DMS79 treated with DMSO at 0.1 percent for 48 hours (cell line): ENCODE results near the gene OAS3.
A peak's percentile ranks its signal among the peaks of the same experiment; 100 is the strongest.
"Not testable (repeated sequence)": the region's sequence is repeated elsewhere in the genome, so short reads cannot be mapped to it uniquely, and the experiment has no call there.

Experiments
- DNase-seq: peaks from one replicate; lab custom pipeline; 2025; lab: John Stamatoyannopoulos, UW

OAS3 gene, protein sequence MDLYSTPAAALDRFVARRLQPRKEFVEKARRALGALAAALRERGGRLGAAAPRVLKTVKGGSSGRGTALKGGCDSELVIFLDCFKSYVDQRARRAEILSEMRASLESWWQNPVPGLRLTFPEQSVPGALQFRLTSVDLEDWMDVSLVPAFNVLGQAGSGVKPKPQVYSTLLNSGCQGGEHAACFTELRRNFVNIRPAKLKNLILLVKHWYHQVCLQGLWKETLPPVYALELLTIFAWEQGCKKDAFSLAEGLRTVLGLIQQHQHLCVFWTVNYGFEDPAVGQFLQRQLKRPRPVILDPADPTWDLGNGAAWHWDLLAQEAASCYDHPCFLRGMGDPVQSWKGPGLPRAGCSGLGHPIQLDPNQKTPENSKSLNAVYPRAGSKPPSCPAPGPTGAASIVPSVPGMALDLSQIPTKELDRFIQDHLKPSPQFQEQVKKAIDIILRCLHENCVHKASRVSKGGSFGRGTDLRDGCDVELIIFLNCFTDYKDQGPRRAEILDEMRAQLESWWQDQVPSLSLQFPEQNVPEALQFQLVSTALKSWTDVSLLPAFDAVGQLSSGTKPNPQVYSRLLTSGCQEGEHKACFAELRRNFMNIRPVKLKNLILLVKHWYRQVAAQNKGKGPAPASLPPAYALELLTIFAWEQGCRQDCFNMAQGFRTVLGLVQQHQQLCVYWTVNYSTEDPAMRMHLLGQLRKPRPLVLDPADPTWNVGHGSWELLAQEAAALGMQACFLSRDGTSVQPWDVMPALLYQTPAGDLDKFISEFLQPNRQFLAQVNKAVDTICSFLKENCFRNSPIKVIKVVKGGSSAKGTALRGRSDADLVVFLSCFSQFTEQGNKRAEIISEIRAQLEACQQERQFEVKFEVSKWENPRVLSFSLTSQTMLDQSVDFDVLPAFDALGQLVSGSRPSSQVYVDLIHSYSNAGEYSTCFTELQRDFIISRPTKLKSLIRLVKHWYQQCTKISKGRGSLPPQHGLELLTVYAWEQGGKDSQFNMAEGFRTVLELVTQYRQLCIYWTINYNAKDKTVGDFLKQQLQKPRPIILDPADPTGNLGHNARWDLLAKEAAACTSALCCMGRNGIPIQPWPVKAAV

DNA sequence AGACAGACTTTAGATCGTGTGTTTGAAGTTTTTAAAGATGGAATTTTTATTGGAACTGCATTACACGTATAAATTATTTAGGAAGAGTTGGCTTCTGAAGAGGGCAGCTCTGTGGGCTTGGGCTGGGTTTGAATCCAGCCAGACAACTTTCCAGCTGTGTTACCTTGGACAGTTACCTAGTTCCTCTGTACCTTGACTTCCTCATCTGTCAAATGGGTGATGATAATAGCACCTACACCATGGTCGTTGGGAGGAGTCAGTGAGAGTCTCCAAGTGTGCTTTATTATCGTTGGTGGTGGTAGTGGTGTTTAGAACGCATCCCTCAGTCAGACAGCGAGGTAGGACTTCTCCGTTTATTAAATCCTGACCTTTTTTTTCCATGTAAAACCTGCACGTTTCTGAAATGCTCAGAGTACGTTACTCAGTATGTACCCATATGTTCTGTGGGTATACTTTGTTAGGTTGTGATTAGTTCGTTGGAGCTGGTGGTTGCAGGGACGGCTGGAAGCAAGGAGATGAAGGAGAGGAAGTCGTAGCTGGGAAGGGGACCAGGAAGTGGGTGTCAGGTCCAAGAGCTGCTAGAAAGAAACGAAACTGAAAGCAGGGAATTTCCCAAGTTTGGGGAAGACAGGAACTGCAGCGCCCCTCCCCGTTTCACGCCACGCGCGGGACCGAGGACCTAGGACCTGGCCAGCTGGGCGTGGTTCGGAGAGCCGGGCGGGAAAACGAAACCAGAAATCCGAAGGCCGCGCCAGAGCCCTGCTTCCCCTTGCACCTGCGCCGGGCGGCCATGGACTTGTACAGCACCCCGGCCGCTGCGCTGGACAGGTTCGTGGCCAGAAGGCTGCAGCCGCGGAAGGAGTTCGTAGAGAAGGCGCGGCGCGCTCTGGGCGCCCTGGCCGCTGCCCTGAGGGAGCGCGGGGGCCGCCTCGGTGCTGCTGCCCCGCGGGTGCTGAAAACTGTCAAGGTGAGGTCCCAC lies at the start of gene OAS3:
Gene OAS3 (plus strand): TSS at position 734 of the 979 bp plus-strand sequence. CDS start 57 bp downstream, at position 791.
- peak; percentile 46 for DNase-seq

DNA sequence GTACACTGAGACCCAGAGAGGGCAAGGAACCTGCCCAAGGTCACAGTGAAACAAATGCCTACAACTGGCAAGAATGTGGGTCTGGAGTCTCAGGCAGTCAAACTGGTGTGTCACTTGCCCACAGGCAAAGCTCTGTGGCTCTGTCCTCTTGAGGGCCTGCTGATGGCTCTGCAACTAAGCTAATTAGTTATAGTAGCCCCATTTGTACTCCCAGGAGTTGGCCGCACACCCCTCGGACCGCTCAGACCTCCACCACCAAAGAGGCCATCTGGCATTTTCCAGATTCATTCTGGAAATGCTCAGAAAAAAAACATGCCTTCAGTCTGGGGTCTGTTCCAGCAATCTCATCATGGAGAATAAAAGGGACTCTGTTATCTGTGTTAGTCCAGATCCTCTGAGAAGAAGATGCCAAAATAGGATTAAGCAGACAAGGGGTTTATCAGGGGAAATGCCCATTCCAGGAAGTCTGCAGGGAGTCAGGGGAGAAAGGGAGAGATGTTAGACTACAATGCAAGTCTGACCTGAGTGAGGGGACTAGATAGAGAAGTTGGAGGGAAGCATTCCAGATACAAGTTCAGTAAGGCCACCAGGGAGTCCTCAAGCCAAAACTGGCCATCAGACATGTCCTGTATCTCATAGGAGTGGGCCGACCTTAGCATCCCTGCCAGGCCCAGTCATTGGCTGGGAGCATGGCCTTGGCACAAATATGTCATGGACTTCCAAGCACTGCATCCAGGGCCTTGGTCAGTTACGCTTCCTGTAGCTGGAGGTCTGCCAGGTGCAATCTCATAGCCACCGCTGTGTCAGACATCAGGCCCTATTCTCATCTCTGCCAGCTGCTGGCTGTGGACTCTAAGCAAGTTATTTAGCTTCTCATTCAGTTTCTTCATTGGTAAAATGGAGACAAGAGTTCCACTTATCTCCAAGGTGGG lies 46.9 kb upstream of the OAS3 start:
- no peak for DNase-seq

DNA sequence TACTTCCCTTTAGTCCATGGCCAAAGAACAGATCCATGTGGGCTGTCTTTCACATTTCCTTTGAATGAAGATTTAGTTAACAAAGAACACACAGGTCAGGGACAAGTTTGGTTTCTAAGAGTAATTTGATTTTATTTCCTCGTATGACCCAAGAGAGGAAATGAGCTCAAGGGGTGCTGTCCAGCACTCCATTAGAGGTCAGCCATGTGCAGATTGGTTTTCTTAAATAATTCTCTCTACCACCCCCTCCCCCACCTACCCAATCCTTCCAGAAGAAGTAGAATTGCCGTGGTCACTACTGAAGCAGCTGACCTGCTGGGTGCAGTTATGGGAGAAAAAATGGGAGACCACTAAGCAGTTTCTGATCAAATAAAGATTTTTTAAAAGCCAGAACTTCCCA lies 45.4 kb upstream of the OAS3 start:
- no peak for DNase-seq

DNA sequence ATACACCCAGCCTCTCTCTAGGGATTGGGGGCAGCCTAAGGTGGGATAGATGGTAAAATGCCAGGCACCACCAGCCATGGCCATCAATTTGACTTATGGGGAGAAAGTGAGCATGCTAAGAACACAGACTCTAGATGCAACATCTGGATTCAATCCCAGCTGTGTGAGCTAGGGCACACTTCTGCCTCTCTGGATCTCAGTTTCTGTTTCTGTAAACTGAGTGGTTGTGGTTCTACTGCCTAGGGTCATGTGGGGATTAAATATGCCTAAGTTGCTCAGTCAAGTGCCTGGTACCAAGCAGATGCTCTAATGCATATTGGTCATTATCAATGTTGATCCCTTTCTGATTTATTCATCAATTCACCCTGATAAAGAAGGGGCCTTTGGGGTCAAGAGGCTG lies 44.1 kb upstream of the OAS3 start:
- DNase-seq, result no peak

DNA sequence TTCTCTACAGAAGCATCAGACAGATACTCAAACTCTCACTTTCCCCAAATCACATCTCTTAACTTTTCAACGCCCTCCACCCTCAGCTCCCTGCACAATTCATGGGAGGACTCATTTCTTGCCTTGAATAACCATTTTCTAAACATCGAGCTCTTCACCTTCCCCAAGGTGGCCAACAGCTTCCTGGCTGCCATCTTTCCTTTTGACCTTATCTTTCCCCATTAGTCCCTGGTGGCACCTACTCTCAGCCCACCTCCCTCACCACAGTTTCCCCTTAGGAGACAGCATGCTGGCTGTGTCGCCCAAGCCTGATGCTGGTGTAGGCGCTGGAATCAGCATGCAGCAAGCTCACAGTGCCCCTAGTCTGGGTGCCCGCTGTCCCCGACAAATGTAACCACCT lies 39.9 kb upstream of the OAS3 start:
- DNase-seq, result no peak

DNA sequence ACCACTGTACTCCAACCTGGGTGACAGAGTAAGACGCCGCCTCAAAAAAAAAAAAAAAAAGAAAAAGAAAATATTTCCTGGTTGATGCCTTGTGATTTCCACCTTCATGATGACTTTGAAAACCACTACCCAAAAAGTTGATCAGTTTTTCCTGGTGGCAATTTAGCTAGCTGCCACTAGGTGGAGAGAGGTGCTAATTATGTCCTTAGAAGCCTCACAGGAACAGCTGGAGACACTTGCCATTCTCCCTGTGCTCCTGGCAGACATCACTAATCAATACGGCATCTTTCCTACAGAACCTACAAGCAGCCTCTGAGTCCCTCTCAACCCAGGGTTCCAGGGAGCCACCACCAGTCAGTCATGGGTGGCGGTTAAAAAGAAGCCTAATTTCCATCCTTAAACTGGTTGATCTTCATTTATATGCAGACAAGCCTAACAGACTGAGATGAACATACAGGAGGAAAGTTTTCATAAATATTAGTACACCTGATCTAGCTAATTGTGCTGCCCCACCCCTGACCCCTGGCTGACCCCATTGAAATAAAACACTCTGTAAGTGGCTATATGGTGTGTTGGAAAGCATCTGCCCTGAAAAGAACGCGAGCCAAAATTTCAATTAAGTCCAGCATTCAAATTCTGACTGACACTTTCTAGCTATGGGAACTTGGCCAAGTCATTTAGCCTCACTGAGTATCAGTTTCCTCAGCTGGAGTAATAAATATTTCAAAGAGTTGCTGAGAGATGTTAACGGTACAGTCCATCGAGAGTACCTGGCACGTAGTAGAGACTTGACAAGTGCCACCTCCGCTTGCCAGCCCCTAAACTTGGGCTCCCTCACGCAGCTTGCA lies 37.8 kb upstream of the OAS3 start:
- peak; percentile 11 for DNase-seq

DNA sequence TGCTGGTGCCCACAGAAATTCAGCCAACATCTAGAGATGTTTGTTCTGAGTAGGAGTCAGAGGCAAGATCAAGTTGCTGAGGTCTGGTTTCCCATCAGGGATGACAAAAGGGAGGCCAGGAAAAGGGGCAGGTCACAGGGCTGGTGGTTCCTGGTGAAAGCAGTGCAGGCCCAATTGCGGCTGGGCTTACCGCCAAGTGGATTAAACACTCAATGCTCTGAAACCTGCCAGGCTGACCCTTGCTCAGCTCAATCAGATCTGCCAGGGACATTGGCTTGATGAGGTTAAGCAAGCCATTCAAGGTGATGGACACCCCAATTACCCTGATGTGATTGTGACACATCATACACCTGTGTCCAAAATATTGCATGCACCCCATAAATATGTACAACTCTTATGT lies 37.0 kb upstream of the OAS3 start:
- DNase-seq, result no peak

DNA sequence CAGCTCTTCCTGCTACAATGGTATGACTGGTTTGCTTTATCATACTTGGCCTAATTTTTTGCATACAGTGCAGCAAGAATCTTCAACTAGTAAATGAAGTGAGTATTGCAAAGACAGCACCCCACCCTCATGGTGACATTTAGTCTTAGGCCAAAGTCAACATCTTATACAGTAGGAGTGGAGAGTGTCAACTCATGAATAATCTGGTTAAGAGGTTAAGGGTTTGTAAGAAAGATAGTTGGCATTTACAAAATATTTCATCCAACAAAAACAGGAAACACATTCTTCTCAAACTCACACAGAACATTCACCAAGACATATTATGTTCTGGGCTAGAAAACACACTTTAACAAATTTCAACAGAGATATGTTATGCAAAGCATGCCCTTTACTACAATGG lies 33.7 kb upstream of the OAS3 start:
- no peak for DNase-seq

DNA sequence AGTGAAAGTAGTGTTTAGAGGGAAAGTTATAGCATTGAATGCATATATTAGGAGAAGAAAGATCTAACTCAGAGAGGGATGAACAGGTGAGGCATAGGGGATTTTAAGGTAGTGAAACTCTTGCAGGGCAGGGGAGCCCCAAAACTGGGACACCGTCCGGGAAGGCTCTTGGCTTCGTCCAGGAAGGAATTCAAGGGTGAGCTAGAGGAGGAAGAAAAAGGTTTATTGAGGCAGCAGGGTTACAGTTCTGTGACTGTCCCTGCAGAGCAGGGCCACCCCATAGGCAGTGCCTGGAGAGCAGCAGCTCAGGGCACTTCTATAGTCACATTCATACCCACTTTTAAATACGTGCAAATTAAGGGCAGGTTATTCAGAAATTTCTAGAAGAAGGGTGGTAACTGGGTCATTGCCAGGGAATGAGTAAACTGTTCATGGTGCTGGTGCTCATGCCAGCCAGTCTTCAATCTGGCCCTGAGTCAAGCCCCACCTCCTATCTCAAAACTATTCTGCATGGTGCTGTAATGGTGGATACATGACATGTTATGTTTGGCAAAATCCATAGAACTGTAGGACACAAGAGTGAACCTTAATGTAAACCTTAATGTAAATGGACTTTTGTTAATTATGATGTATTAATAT lies 32.7 kb upstream of the OAS3 start:
- no peak for DNase-seq

DNA sequence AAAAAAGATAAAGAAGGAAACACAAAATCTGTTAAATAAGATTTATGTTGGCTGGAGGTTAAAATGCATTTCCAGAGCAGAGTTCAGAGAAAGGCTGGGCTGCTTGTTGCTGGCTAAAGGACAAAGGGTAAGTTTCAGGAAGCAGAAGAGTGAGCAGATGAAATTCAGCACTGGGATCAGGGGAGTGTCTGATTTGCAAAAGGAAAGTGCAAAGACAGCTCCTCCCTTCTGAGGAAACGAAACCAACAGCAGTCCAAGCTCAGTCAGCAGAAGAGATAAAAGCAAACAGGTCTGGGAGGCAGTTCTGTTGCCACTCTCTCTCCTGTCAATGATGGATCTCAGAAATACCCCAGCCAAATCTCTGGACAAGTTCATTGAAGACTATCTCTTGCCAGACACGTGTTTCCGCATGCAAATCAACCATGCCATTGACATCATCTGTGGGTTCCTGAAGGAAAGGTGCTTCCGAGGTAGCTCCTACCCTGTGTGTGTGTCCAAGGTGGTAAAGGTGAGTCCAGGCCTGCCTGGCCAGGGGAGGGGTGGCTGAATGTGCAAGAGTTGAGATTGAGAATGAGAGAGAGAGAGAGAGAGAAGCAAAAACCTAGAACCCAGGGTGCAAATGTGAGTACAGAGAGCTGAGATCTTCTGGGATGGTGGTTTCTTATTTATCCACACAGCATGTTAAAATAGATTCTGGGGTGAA lies 31.4 kb upstream of the OAS3 start, which contains the start of gene OAS1:
Gene OAS1 (plus strand): TSS at position 251 of the 703 bp plus-strand sequence. CDS start 78 bp downstream, at position 329.
- peak; percentile 2 for DNase-seq

DNA sequence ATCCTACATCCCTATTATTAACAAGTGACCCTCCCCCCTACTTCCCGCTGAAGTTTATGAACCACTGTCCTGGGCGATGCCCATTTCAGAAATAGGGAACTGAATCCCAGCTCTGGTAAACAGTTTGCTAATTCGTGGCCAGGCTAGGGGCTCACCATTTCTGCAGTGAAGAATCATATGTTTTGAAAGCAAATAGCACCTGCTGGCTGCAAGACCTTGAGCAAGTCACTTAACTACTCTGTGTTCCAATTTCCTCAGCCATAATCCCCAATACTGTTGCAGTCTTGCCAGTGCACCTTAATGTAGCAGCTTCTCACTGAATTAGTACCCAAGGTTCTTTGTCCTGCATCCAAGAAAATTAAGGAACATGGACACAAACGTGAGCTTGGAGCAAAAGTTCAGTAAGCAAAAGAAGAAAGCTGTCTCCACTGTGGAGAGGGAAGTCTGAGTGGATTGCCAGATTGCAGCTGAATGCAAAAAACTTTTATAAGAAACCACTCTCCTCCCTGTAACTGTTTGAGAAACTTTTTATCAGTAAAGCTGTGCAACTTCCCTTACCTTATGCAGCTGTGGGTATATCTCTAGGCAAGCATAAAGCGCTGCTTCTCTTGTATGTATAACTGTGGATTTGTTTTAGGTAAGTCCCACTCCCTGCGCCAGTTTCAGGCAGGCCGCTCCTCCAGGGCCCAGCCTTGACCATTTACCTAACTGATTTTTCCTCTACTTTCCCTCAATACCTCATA lies 30.7 kb upstream of the OAS3 start:
- no peak for DNase-seq

DNA sequence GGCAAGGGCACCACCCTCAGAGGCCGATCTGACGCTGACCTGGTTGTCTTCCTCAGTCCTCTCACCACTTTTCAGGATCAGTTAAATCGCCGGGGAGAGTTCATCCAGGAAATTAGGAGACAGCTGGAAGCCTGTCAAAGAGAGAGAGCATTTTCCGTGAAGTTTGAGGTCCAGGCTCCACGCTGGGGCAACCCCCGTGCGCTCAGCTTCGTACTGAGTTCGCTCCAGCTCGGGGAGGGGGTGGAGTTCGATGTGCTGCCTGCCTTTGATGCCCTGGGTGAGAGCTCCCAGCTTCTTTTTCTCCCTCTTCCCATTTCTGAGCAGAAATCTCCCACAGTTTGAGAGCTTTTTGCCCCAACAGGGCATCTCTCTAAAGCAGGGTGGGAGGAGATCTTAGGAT lies 29.7 kb upstream of the OAS3 start:
- DNase-seq, result no peak

DNA sequence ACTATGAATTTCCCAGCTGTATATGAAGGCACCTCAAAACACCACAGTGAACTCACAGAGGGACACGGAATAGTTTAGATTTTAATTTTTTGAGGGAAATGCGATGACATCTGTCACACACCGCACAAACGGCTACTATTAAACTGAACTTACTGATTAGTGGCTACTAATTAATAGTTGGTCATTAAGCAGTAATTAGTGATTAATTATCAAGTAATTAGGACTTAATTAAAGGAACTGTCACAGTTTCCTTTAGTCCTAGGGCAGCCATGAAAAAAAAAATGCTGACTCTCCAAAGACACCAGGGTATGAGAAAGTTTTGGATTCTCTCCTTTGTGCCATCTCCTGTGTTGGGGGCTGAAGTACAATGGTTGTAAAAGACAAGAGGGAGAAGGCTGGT lies 28.6 kb upstream of the OAS3 start:
- DNase-seq, result no peak

DNA sequence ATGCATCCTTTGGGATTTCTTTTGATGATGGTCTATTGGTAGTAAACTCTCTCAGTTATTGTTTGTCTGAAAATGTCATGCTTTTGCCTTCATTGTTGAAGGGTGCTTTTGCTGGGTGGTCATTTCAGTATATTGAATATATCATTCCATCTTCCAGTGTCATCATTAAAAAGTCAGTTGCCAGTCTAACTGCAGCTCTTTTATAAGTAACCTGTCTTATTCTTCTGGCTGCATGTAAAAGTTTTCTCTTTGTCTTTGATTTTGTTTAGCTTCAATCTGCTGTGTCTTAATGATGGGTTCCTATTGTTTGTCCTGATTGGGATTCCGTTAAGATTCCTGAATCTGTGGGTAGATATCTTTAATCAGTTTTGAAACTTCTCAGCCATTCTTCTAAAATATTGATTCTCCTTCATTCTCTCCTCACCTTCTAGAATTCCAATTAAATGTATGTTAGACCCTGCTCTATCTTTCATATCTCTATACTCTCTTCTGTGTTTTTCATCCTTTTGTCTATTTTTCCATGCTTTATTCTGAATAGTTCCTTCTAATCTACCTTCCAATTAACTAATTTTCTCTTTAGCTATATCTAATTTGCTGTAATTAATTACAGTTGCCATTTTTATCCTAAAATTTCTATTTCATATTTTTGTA lies 25.1 kb upstream of the OAS3 start:
- no peak for DNase-seq

DNA sequence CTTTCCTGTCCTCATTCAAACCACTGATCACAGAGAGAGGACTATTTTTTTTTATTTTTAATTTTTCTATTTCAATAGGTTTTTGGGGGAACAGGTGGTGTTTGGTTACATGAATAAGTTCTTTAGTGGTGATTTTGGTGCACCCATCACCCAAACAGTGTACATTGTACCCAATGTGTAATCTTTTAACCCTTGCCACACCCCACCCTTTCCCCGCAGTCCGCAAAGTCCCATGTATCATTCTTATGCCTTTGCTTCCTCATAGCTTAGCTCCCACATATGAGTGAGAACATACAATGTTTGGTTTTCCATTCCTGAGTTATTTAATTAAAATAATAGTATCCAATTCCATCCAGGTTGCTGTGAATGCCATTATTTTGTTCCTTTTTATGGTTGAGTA lies 24.4 kb upstream of the OAS3 start:
- DNase-seq, result not testable (repeated sequence)

DNA sequence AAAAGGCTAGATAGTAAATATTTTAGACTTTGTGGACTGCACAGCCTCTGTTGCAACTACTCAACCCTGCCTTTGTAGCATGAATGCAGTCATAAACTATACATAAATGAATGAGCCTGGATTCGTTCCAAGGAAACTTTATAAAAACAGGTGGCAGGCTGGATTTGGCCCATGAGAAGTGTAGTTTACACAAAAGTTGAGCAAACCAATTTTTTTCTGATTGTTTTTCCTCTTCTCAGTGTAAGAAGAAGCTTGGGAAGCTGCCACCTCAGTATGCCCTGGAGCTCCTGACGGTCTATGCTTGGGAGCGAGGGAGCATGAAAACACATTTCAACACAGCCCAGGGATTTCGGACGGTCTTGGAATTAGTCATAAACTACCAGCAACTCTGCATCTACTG lies 22.0 kb upstream of the OAS3 start:
- DNase-seq, result no peak

DNA sequence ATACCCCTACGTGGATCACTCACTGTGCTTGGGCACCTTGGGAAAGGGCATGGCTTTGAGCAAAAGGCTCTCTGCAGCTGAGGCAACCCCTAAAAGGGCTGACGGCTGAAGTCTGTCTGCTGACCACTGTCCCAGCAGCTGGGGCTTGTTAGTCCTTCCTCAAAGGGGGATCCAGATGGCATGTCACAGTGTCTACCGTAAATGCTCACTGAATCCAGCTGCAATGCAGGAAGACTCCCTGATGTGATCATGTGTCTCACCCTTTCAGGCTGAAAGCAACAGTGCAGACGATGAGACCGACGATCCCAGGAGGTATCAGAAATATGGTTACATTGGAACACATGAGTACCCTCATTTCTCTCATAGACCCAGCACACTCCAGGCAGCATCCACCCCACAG lies 19.2 kb upstream of the OAS3 start:
- no peak for DNase-seq
